ENCODE results near the gene DNM3. TPM values are rescaled to one million over a fixed set of nuclear protein-coding genes. Genes with fewer than 3 reads are reported as not detected.
A peak's percentile ranks its signal among the peaks of the same experiment; 100 is the strongest.

Gene DNM3
- polyA plus RNA-seq, 1 of the 3 experiments (the other 2 are of a cell fraction), result 0.43 TPM

- Histone ChIP-seq H3F3A (replicated peaks; ENCODE audit: insufficient read depth) (peaks cover 48% of the 10 kb centered on the region), H3K9me3 (no peaks in the 10 kb centered on the region), H4K20me1 (ENCODE audit: insufficient read depth) (no peaks in the 10 kb centered on the region; the same call in 1 of the 2 replicates), H3K9ac (no peak overlapping the region), H3K27ac (ENCODE audit: low read depth in 2 of 2, low read length in 1 of 2) (peak overlapping the region; percentile 52 to 73), H3K4me3 (ENCODE audit: low read depth in 2 of 2, low read length in 1 of 2) (no peak overlapping the region), H3K36me3 (replicated peaks in 1 of 2; ENCODE audit: control insufficient read depth in 1 of 2, insufficient read depth in 2 of 2, low read length in 1 of 2) (peaks cover 27 to 29% of the 10 kb centered on the region in 2 experiments), H3K79me2 (ENCODE audit: insufficient read depth) (peaks cover 21% of the 10 kb centered on the region), H3K4me1 (ENCODE audit: control insufficient read depth in 1 of 2, insufficient read depth in 2 of 2, low read depth in 1 of 2, low read length in 1 of 2) (peaks cover 9 to 28% of the 10 kb centered on the region in 2 experiments; a peak in 3 of 4 replicates), H3K27me3 (ENCODE audit: insufficient read depth) (no peaks in the 10 kb centered on the region), H2AFZ (ENCODE audit: low read depth) (no peak overlapping the region), H3K9me2 (no peaks in the 10 kb centered on the region), H3K4me2 (no peak overlapping the region)
- 90% methylated on average over 4 of the region's 4 CpGs for WGBS (ENCODE audit: low lambda C conversion rate)
- TF ChIP-seq SMC3 (IDR thresholded peaks at IDR 0.05; ENCODE audit: low read depth, low read length), result no peak
- TF ChIP-seq FOXM1 (IDR thresholded peaks at IDR 0.05; ENCODE audit: low read depth), result no peak
- no peak for TF ChIP-seq CHD2 (IDR thresholded peaks at IDR 0.05; ENCODE audit: low read length, partially characterized antibody)
- TF ChIP-seq FOSL2 (IDR thresholded peaks at IDR 0.05; ENCODE audit: borderline replicate concordance, low read depth), result no peak
- no peak for TF ChIP-seq REST (IDR thresholded peaks at IDR 0.05; ENCODE audit: low read depth, low read length)
- TF ChIP-seq SIN3A (IDR thresholded peaks at IDR 0.05; ENCODE audit: borderline replicate concordance, low read depth, low read length), result no peak
- peak; percentile 31; the same call in 1 of the 2 replicates for TF ChIP-seq TCF12 (IDR thresholded peaks at IDR 0.05)
- DNase-seq, result no peak
- ChIA-PET CTCF (interaction anchor here (1.7 to 1.9 kb wide), 2 partner anchors 10 to 263 kb away, joined by 3 to 8 read pairs; no protein-coding TSS in a partner anchor), POLR2A (no interaction called here)
These were observed 294.8 kb downstream of the DNM3 start for GRCh38 chr1:172135978-172136610.

- H3K9me2 ChIP-seq, result no peaks in the 10 kb centered on the region
- H4K20me1 ChIP-seq (ENCODE audit: insufficient read depth), result no peaks in the 10 kb centered on the region; the same call in 1 of the 2 replicates
- H3K27ac ChIP-seq (ENCODE audit: low read depth in 2 of 2, low read length in 1 of 2), result peak overlapping the region; percentile 52 to 73; a peak in 3 of 4 replicates
These were observed 295.6 kb downstream of the DNM3 start for GRCh38 chr1:172136925-172137324.

More at GRCh38 chr1:172136925-172137324, 295.6 kb downstream of the DNM3 start:
- no peak overlapping the region for H3K9ac ChIP-seq
- H2AFZ ChIP-seq (ENCODE audit: low read depth), result no peak overlapping the region
- H3K4me1 ChIP-seq (ENCODE audit: control insufficient read depth in 1 of 2, insufficient read depth in 2 of 2, low read depth in 1 of 2, low read length in 1 of 2), result peaks cover 9 to 29% of the 10 kb centered on the region in 2 experiments; a peak in 3 of 4 replicates
- no peak overlapping the region for H3K4me2 ChIP-seq
- DNase-seq, result no peak
- peaks cover 36 to 37% of the 10 kb centered on the region in 2 experiments for H3K36me3 ChIP-seq (replicated peaks in 1 of 2; ENCODE audit: control insufficient read depth in 1 of 2, insufficient read depth in 2 of 2, low read length in 1 of 2)
- ChIA-PET POLR2A (no interaction called here), CTCF (interaction anchor here (1.7 kb wide), 1 partner anchor 262 kb away, joined by 3 read pairs; no protein-coding TSS in a partner anchor)
- H3F3A ChIP-seq (replicated peaks; ENCODE audit: insufficient read depth), result peaks cover 53% of the 10 kb centered on the region
- no peaks in the 10 kb centered on the region for H3K27me3 ChIP-seq (ENCODE audit: insufficient read depth)
- 88% methylated on average over 5 of the region's 5 CpGs for WGBS (ENCODE audit: low lambda C conversion rate)
- peaks cover 30% of the 10 kb centered on the region for H3K79me2 ChIP-seq (ENCODE audit: insufficient read depth)
- H3K4me3 ChIP-seq (ENCODE audit: low read depth in 2 of 2, low read length in 1 of 2), result no peak overlapping the region
- TF ChIP-seq POLR2AphosphoS5 (IDR thresholded peaks at IDR 0.05; ENCODE audit: low read depth, low read length) (peak; percentile 26; the same call in 1 of the 2 replicates), SMC3 (IDR thresholded peaks at IDR 0.05; ENCODE audit: low read depth, low read length) (no peak), USF2 (IDR thresholded peaks at IDR 0.05; ENCODE audit: borderline replicate concordance, low read depth, low read length) (no peak)
- H3K9me3 ChIP-seq, result no peaks in the 10 kb centered on the region
